Osteoblast (primary cell): ENCODE data around the gene BAZ1B. TPM values are rescaled to one million over a fixed set of nuclear protein-coding genes. Genes with fewer than 3 reads are reported as not detected.

ENCODE experiments used
- DNase-seq: peaks from one replicate; pipeline ENCODE4 v3.0.0; 2011; ENCODE audit warnings: low spot score, mixed read lengths; ENCODE audit not compliant: insufficient read length; ENCODE audit errors: missing footprints
- H2AFZ ChIP-seq: 2 replicates; pipeline ENCODE4 v1.6.0; 2011; ENCODE audit warnings: mild to moderate bottlenecking, low read length
- H3K27ac ChIP-seq: 2 replicates; pipeline ENCODE4 v1.5.1; 2011; ENCODE audit warnings: mild to moderate bottlenecking, low read depth, low read length, moderate library complexity
- H3K27me3 ChIP-seq: 2 replicates; pipeline ENCODE4 v1.6.0; 2012; ENCODE audit warnings: mild to moderate bottlenecking, control low read depth, inconsistent platforms, low read length, moderate library complexity; ENCODE audit not compliant: insufficient read depth
- H3K36me3 ChIP-seq: 2 replicates; pipeline ENCODE4 v1.5.1; 2011; ENCODE audit warnings: mild to moderate bottlenecking, low read length, control low read depth, moderate library complexity; ENCODE audit not compliant: insufficient read depth
- H3K4me1 ChIP-seq: 2 replicates; pipeline ENCODE4 v1.5.1; 2011; ENCODE audit warnings: mild to moderate bottlenecking, low read length, control low read depth, moderate library complexity; ENCODE audit not compliant: insufficient read depth
- H3K4me2 ChIP-seq: 2 replicates; pipeline ENCODE4 v1.6.0; 2011; ENCODE audit warnings: mild to moderate bottlenecking, low read length; ENCODE audit not compliant: insufficient read depth
- H3K4me3 ChIP-seq: fragments of 200-600 bp; sonication (generic); 3 replicates; pipeline ENCODE4 v1.5.1; 2012; ENCODE audit warnings: mild to moderate bottlenecking, low read length, inconsistent platforms; ENCODE audit not compliant: insufficient read depth
- H3K79me2 ChIP-seq: 2 replicates; pipeline ENCODE4 v1.6.0; 2012; ENCODE audit warnings: mild to moderate bottlenecking, low read length, control low read depth, inconsistent platforms; ENCODE audit not compliant: insufficient read depth
- H3K9me3 ChIP-seq: 2 replicates; pipeline ENCODE4 v1.5.1; 2011; ENCODE audit warnings: low read depth, low read length, control low read depth
- H4K20me1 ChIP-seq: 2 replicates; pipeline ENCODE4 v1.6.0; 2012; ENCODE audit warnings: mild to moderate bottlenecking, low read length, control low read depth; ENCODE audit not compliant: insufficient read depth
- total RNA-seq: library from RNA; depleted of rRNA; stranded (reverse); fragments of >200 nt; gene quantifications from 2 replicates; pipeline ENCODE4 v1.2.3, GENCODE V29; 2012
- TF ChIP-seq, protein P1 (sequence below): IDR thresholded peaks from 2 replicates; pipeline ENCODE4 v1.5.1; 2011; ENCODE audit warnings: mild to moderate bottlenecking, low read depth, low read length, moderate library complexity; ENCODE audit errors: extremely low read depth

The BAZ1B gene, protein sequence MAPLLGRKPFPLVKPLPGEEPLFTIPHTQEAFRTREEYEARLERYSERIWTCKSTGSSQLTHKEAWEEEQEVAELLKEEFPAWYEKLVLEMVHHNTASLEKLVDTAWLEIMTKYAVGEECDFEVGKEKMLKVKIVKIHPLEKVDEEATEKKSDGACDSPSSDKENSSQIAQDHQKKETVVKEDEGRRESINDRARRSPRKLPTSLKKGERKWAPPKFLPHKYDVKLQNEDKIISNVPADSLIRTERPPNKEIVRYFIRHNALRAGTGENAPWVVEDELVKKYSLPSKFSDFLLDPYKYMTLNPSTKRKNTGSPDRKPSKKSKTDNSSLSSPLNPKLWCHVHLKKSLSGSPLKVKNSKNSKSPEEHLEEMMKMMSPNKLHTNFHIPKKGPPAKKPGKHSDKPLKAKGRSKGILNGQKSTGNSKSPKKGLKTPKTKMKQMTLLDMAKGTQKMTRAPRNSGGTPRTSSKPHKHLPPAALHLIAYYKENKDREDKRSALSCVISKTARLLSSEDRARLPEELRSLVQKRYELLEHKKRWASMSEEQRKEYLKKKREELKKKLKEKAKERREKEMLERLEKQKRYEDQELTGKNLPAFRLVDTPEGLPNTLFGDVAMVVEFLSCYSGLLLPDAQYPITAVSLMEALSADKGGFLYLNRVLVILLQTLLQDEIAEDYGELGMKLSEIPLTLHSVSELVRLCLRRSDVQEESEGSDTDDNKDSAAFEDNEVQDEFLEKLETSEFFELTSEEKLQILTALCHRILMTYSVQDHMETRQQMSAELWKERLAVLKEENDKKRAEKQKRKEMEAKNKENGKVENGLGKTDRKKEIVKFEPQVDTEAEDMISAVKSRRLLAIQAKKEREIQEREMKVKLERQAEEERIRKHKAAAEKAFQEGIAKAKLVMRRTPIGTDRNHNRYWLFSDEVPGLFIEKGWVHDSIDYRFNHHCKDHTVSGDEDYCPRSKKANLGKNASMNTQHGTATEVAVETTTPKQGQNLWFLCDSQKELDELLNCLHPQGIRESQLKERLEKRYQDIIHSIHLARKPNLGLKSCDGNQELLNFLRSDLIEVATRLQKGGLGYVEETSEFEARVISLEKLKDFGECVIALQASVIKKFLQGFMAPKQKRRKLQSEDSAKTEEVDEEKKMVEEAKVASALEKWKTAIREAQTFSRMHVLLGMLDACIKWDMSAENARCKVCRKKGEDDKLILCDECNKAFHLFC (N-terminal part only)
- total RNA-seq: 58.3 and 61.2 TPM in 2 replicates

DNA sequence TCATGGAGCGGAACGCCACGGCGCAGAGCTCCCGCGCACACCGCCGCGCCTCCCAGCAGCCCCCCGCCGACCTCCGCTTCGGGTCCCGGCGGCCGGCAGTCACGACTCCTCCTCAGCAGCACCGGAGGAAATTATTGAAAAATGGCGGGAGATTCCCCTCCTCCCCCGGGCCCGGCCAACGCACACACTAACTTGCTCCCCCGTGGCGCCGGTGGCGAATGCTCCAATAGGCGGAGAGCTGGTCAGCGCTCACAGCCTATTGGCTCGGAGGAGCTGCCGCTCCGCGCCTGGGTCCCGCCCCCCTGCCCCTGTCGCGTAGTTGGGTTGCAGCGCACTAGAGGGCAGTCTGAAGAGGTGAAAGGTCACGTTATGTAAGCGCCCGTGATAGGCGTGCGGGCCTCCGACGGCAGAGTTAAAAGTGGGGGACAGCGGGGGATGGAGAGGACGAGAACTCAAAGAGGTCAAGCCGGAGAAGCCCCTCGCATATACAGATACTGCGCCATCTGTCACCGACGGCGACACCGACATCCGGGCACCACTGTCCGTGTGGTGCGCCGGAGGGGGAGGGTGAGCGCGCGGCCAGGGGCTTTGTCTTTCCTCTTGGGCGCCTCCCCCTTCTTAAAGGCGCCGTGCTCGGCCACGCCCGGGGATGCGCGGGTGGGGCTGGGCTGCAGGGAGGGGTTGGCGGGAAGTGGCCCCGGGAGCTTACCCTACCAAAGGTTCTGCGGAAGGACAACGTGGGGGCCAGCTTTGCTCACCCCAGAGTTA, at the start of gene BAZ1B:
Gene BAZ1B, minus strand, starts transcription at position 189 of the 768 bp plus-strand sequence. CDS start 360 bp downstream, outside the sequence.
- Histone ChIP-seq H3K79me2 (peaks cover 42% of the 10 kb centered on the region), H3K27ac (peak within 1 kb of the TSS; percentile 80), H3K27me3 (no peaks in the 10 kb centered on the region)

DNA sequence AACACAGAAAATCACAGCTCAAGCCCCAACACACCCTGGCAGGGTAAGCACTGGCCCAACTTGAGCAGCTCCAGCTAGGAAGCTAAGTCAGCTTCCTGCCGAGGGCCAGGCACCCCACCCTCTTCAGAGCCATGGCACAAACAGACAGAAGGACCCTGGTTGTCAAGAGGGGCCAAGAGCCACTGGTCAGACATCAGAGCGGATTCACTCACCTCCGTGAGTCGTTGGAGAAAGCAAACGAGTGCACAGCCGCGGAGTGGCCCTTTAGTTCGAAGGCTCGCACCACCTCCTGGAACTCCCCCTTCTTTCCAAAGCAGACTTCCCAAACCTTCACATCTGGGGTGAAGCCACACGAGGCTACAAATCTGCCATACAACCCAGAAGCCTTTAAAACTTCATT, 48.9 kb upstream of the BAZ1B start:
- peaks cover 4% of the 10 kb centered on the region for H3K4me1 ChIP-seq
- peaks cover 33% of the 10 kb centered on the region for H4K20me1 ChIP-seq
- H3K27me3 ChIP-seq: no peaks in the 10 kb centered on the region
- H3K79me2 ChIP-seq: peaks cover 17% of the 10 kb centered on the region
- peak; percentile 30 for DNase-seq
- no peaks in the 10 kb centered on the region for H3K9me3 ChIP-seq
- peaks cover 63% of the 10 kb centered on the region for H3K36me3 ChIP-seq
- H2AFZ ChIP-seq: no peak overlapping the region
- TF ChIP-seq, protein P1, sequence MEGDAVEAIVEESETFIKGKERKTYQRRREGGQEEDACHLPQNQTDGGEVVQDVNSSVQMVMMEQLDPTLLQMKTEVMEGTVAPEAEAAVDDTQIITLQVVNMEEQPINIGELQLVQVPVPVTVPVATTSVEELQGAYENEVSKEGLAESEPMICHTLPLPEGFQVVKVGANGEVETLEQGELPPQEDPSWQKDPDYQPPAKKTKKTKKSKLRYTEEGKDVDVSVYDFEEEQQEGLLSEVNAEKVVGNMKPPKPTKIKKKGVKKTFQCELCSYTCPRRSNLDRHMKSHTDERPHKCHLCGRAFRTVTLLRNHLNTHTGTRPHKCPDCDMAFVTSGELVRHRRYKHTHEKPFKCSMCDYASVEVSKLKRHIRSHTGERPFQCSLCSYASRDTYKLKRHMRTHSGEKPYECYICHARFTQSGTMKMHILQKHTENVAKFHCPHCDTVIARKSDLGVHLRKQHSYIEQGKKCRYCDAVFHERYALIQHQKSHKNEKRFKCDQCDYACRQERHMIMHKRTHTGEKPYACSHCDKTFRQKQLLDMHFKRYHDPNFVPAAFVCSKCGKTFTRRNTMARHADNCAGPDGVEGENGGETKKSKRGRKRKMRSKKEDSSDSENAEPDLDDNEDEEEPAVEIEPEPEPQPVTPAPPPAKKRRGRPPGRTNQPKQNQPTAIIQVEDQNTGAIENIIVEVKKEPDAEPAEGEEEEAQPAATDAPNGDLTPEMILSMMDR: no peak
- H3K4me2 ChIP-seq: no peak overlapping the region
- H3K27ac ChIP-seq: no peak overlapping the region
- H3K4me3 ChIP-seq: no peak overlapping the region

More for the DNA sequence above, at the start of gene BAZ1B:
- Histone ChIP-seq H3K4me1 (peaks cover 22% of the 10 kb centered on the region), H3K4me3 (peak within 1 kb of the TSS; percentile 94), H2AFZ (peak within 1 kb of the TSS; percentile 96), H3K4me2 (peak within 1 kb of the TSS; percentile 90), H3K36me3 (peaks cover 8% of the 10 kb centered on the region), H3K9me3 (no peaks in the 10 kb centered on the region), H4K20me1 (peaks cover 26% of the 10 kb centered on the region)
- TF ChIP-seq, protein P1: no peak
- DNase-seq: peak; percentile 100

DNA sequence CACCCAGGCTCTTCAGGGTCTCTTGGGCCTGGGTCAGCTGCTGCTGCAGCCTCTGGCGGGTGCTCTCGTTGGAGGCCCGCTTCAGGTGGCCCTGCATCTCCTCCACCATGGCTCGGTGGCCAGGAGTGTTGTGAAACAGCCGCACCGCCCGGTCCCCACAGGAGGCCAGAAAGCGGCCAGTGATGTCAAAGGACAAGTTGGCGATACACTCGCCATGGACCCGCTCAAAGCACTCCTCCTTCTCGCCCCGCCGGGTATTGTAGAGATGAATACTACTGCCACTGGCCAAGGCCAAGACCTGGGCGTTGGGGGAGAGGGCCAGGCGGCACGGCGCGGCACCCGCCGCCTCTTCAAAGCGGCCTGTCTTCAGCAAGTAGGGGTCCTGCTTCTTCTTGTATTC, 48.4 kb upstream of the BAZ1B start:
- Histone ChIP-seq H3K4me3 (no peak overlapping the region), H3K27ac (no peak overlapping the region), H3K36me3 (peaks cover 59% of the 10 kb centered on the region), H3K4me2 (no peak overlapping the region), H3K4me1 (peaks cover 7% of the 10 kb centered on the region), H3K9me3 (no peaks in the 10 kb centered on the region), H4K20me1 (peaks cover 32% of the 10 kb centered on the region), H3K79me2 (peaks cover 12% of the 10 kb centered on the region), H3K27me3 (no peaks in the 10 kb centered on the region), H2AFZ (no peak overlapping the region)
- DNase-seq: peak; percentile 37
- TF ChIP-seq, protein P1: no peak
